Body of pancreas (tissue), 4 donors: ENCODE results near the gene TUBB2A. TPM values are rescaled to one million over a fixed set of nuclear protein-coding genes. Genes with fewer than 3 reads are reported as not detected.

Source experiments
- ATAC-seq: fragments of 150-250 bp; one replicate; pipeline ENCODE4 v1.9.1; 2016
- DNase-seq, 4 donors: peaks; one replicate each; pipeline ENCODE4 v3.0.0-alpha.2; 2019
- H3K27ac ChIP-seq, 4 donors: fragments of 200-600 bp; sonication (generic); 1 replicate in 3 of 4; 2 replicates in 1 of 4; pipeline versions ENCODE4 v1.5.1 to v1.6.1; 2016 to 2019; ENCODE audit warnings: mild to moderate bottlenecking in 1 of 4, mixed read lengths in 1 of 4, moderate library complexity in 1 of 4
- H3K27me3 ChIP-seq, 2 donors: fragments of 200-600 bp; sonication (generic); one replicate each; pipeline ENCODE4 v1.6.0; 2016; ENCODE audit warnings: mild to moderate bottlenecking in 1 of 2
- H3K36me3 ChIP-seq, 2 donors: fragments of 200-600 bp; sonication (generic); replicated peaks in 1 of 2; 2 replicates each; pipeline ENCODE4 v1.5.1; 2016; ENCODE audit warnings: low read depth in 2 of 2; ENCODE audit not compliant: insufficient read depth in 1 of 2
- H3K4me1 ChIP-seq: fragments of 200-600 bp; sonication (generic); one replicate; pipeline ENCODE4 v1.6.0; 2016
- H3K4me3 ChIP-seq, 2 donors: fragments of 200-600 bp; sonication (generic); 1 replicate in 1 of 2; 2 replicates in 1 of 2; pipeline ENCODE4 v1.5.1; 2016 to 2019
- H3K9me3 ChIP-seq, 3 donors: fragments of 200-600 bp; sonication (generic); 1 replicate in 2 of 3; 2 replicates in 1 of 3; pipeline ENCODE4 v1.5.1; 2016
- CTCF ChIP-seq, 7 experiments: fragments of 450-650 bp in 4 of 7; fragments of 200-600 bp in 3 of 7; sonication (generic) in 3 of 7; IDR thresholded peaks; one replicate each; pipeline ENCODE4 v1.5.1; 2016 to 2019; ENCODE audit warnings: antibody characterized with exemption in 7 of 7
- POLR2A ChIP-seq, 3 donors: fragments of 450-650 bp; IDR thresholded peaks; one replicate each; pipeline ENCODE4 v1.6.1; 2016; ENCODE audit warnings: antibody characterized with exemption in 3 of 3, mild to moderate bottlenecking in 2 of 3
- WGBS, 2 donors: methylation state at CpG; one replicate each; pipeline ENCODE4 v1.1.5; 2017; 5-methylcytosine and 5-hydroxymethylcytosine counted together
- intact Hi-C: fragments of 100-400 bp; cut with DNase I; formaldehyde crosslinking; loops from one replicate; pipeline ENCODE4 v1.15.1; 2023
- total RNA-seq, 2 donors: library from RNA; depleted of rRNA; stranded (reverse); fragments of >200 nt; gene quantifications; one replicate each; pipeline ENCODE4 v1.1.0, GENCODE V29; 2016

TUBB2A gene
- total RNA-seq, 2 donors from 2014 or later: 44.9 to 54.1 TPM

- WGBS, 2 donors: 34 to 58% methylated on average over 5 of the region's 5 CpGs
- Histone ChIP-seq H3K4me1 (peaks cover 28% of the 10 kb centered on the region), H3K9me3 (no peaks in the 10 kb centered on the region), H3K27me3 (no peaks in the 10 kb centered on the region), H3K27ac (peak overlapping the region in 3 of 4 donors; percentile 16 to 19 (median 17)), H3K4me3 (no peak overlapping the region), H3K36me3 (no peaks in the 10 kb centered on the region)
- intact Hi-C loops: no loop called here
- TF ChIP-seq CTCF (IDR thresholded peaks at IDR 0.05) (no peak), POLR2A (IDR thresholded peaks at IDR 0.05) (no peak)
- DNase-seq (peak in 2 of 4 donors; percentile 43 to 53), ATAC-seq (no peak)
Measured at GRCh38 chr6:3151691-3152090, 5.7 kb downstream of the TUBB2A start.

- Histone ChIP-seq H3K27me3 (no peaks in the 10 kb centered on the region), H3K36me3 (no peaks in the 10 kb centered on the region), H3K27ac (peak overlapping the region in 3 of 4 donors; percentile 15 to 37 (median 31)), H3K4me3 (no peak overlapping the region), H3K4me1 (peaks cover 20% of the 10 kb centered on the region), H3K9me3 (no peaks in the 10 kb centered on the region)
- ATAC-seq (peak; percentile 92), DNase-seq (peak; percentile 79 to 93 (median 88))
- TF ChIP-seq POLR2A (IDR thresholded peaks at IDR 0.05) (no peak), CTCF (IDR thresholded peaks at IDR 0.05) (peak in 5 of 7 experiments; percentile 7 to 35 (median 27))
- WGBS, 2 donors: 38 to 40% methylated on average over 4 to 5 of the region's 6 CpGs
- intact Hi-C loops: no loop called here
Measured at GRCh38 chr6:3147914-3148757, 9.2 kb downstream of the TUBB2A start.

GRCh38 chr6:3144571-3144970 is 12.8 kb downstream of the TUBB2A start:
- H3K9me3 ChIP-seq: no peaks in the 10 kb centered on the region
- no peaks in the 10 kb centered on the region for H3K27me3 ChIP-seq
- no peak overlapping the region for H3K4me3 ChIP-seq
- intact Hi-C loops: no loop called here
- no peak for ATAC-seq
- no peak overlapping the region for H3K27ac ChIP-seq
- H3K4me1 ChIP-seq: peaks cover 32% of the 10 kb centered on the region
- no peaks in the 10 kb centered on the region for H3K36me3 ChIP-seq
- TF ChIP-seq POLR2A (IDR thresholded peaks at IDR 0.05) (no peak), CTCF (IDR thresholded peaks at IDR 0.05) (no peak)
- WGBS, 2 donors: 65 to 71% methylated on average over 7 to 8 of the region's 8 CpGs
- DNase-seq: peak in 1 of 4 donors; percentile 7

GRCh38 chr6:3143158-3143557 is 14.2 kb downstream of the TUBB2A start:
- DNase-seq (no peak), ATAC-seq (no peak)
- H3K4me1 ChIP-seq: peaks cover 41% of the 10 kb centered on the region
- no peak for TF ChIP-seq CTCF (IDR thresholded peaks at IDR 0.05)
- no peaks in the 10 kb centered on the region for H3K27me3 ChIP-seq
- intact Hi-C loops: no loop called here
- H3K4me3 ChIP-seq: no peak overlapping the region
- H3K36me3 ChIP-seq: no peaks in the 10 kb centered on the region
- WGBS, 2 donors: 80 to 83% methylated on average over 6 of the region's 6 CpGs
- no peak overlapping the region for H3K27ac ChIP-seq
- no peaks in the 10 kb centered on the region for H3K9me3 ChIP-seq

- no peak overlapping the region for H3K27ac ChIP-seq
- H3K4me3 ChIP-seq: no peak overlapping the region
- no peaks in the 10 kb centered on the region for H3K27me3 ChIP-seq
- DNase-seq (no peak), ATAC-seq (no peak)
- TF ChIP-seq POLR2A (IDR thresholded peaks at IDR 0.05) (no peak), CTCF (IDR thresholded peaks at IDR 0.05) (no peak)
- peaks cover 42% of the 10 kb centered on the region for H3K4me1 ChIP-seq
- intact Hi-C loops: no loop called here
- H3K9me3 ChIP-seq: no peaks in the 10 kb centered on the region
- H3K36me3 ChIP-seq: no peaks in the 10 kb centered on the region
Measured at GRCh38 chr6:3142536-3142935, 14.8 kb downstream of the TUBB2A start.
